Endodermal cell (in vitro differentiated cells): ENCODE data around the gene CYP46A1. TPM values are rescaled to one million over a fixed set of nuclear protein-coding genes. Genes with fewer than 3 reads are reported as not detected.

Experiments
- DNase-seq: peaks from one replicate; pipeline ENCODE4 v3.0.0-alpha.2; 2017
- H3K27ac ChIP-seq: 2 replicates; pipeline ENCODE4 v1.5.1; 2013; ENCODE audit warnings: mild to moderate bottlenecking, low read depth, low read length, moderate library complexity
- H3K27me3 ChIP-seq: 2 replicates; pipeline ENCODE4 v1.6.1; 2013; ENCODE audit warnings: mild to moderate bottlenecking, low read length, moderate library complexity; ENCODE audit not compliant: insufficient read depth, control insufficient read depth, poor library complexity, severe bottlenecking
- H3K36me3 ChIP-seq: 2 replicates; pipeline ENCODE4 v1.7.0; 2013; ENCODE audit warnings: mild to moderate bottlenecking, low read length, moderate library complexity; ENCODE audit not compliant: control insufficient read depth, insufficient read depth
- H3K4me1 ChIP-seq: one replicate; pipeline ENCODE4 v1.7.0; 2013; ENCODE audit warnings: low read length; ENCODE audit not compliant: control insufficient read depth, insufficient read depth
- H3K4me3 ChIP-seq: 2 replicates; pipeline ENCODE4 v1.5.1; 2013; ENCODE audit warnings: mild to moderate bottlenecking, low read length, moderate library complexity
- H3K9ac ChIP-seq: 2 replicates; pipeline ENCODE4 v1.6.1; 2013; ENCODE audit warnings: mild to moderate bottlenecking, low read length, moderate library complexity; ENCODE audit not compliant: poor library complexity, severe bottlenecking; ENCODE audit errors: extremely low read depth
- H3K9me3 ChIP-seq: 2 replicates; pipeline ENCODE4 v1.6.1; 2013; ENCODE audit warnings: mild to moderate bottlenecking, low read length, moderate library complexity; ENCODE audit not compliant: control insufficient read depth
- H3K27ac Mint-ChIP-seq: 2 replicates; pipeline ENCODE4 v1.8.0; 2020; ENCODE audit warnings: mixed read lengths
- H3K27me3 Mint-ChIP-seq: 2 replicates; pipeline ENCODE4 v1.8.0; 2021; ENCODE audit warnings: mild to moderate bottlenecking, mixed read lengths; ENCODE audit not compliant: insufficient read depth
- H3K36me3 Mint-ChIP-seq: 2 replicates; pipeline ENCODE4 v1.8.0; 2020; ENCODE audit warnings: low read depth, mixed read lengths
- H3K4me1 Mint-ChIP-seq: 2 replicates; pipeline ENCODE4 v1.8.0; 2020; ENCODE audit warnings: mixed read lengths
- H3K4me3 Mint-ChIP-seq: 2 replicates; pipeline ENCODE4 v1.8.0; 2020; ENCODE audit warnings: mild to moderate bottlenecking, moderate library complexity, mixed read lengths
- H3K9me3 Mint-ChIP-seq: 2 replicates; pipeline ENCODE4 v1.8.0; 2020; ENCODE audit warnings: mild to moderate bottlenecking, mixed read lengths
- WGBS, 2 experiments: methylation state at CpG; one replicate each; pipeline versions ENCODE4 v1.1.5 to v1.1.7; 2013; ENCODE audit warnings: missing lambda C conversion rate in 2 of 2, mixed read lengths in 1 of 2; ENCODE audit not compliant: insufficient coverage in 1 of 2, insufficient read length in 1 of 2; 5-methylcytosine and 5-hydroxymethylcytosine counted together
- total RNA-seq, 2 donors: library from RNA; stranded (reverse); fragmentation: NEBNext Ultra II Directional in 1 of 2; extraction: Animal tissue kit (Norgen Biotek cat#: 25700) in 1 of 2; gene quantifications; 2 replicates in 1 of 2; 3 replicates in 1 of 2; pipeline ENCODE4 v1.2.1, GENCODE V29; 2021
- TF ChIP-seq, protein P1 (sequence below): fragments of 200-600 bp; sonication (generic); conservative IDR thresholded peaks from 2 replicates; pipeline ENCODE4 v1.5.0; 2021; ENCODE audit warnings: antibody characterized with exemption, mild to moderate bottlenecking

The CYP46A1 gene
- total RNA-seq, 2 donors from 2014 or later = 0.55 to 0.57 TPM

DNA sequence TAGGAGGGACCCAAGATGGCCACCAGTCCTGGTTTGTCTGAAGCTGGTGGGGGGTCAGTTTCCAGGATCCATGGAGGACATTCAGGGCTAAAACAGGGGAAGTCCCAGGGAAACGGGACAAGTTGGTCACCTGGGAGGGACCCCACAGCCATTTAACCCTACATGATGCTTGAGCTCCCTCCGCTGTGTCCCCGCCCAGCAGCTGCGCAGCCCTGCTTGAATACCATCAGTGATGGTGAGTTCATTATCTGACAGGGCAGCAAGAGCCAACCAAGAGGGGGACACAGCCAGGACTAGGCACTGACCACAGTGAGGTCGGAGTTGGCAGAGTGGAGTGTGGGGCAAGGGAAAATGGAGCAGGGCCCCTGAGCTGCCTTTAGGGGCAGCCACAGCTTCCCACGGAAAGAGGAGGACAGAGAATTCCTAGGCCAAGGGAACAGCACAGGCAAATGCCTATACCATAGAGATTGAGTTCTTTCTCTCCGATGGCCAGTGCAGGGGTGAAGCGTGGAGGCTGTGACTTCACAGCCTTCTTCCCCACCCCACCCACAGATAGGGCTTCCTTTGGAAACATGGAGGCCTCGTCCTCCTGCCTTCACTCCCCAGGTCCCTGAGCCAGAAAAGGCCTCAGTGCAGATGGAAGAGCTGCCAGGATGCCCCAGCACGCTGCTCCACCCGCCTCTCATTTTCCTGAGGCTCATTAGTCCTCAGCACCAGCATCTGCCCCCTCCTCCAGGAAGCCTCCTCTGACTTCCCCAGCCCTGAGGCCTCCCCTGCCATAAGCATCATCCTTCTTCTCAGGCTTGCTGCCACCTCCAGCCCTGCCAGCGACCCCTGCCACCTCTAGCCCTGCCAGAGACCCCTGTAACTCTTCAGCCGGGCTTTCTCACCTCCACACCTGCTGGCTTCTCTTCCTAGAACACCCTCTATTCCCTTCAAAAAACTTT is 51.4 kb downstream of the CYP46A1 start:
- TF ChIP-seq, protein P1, sequence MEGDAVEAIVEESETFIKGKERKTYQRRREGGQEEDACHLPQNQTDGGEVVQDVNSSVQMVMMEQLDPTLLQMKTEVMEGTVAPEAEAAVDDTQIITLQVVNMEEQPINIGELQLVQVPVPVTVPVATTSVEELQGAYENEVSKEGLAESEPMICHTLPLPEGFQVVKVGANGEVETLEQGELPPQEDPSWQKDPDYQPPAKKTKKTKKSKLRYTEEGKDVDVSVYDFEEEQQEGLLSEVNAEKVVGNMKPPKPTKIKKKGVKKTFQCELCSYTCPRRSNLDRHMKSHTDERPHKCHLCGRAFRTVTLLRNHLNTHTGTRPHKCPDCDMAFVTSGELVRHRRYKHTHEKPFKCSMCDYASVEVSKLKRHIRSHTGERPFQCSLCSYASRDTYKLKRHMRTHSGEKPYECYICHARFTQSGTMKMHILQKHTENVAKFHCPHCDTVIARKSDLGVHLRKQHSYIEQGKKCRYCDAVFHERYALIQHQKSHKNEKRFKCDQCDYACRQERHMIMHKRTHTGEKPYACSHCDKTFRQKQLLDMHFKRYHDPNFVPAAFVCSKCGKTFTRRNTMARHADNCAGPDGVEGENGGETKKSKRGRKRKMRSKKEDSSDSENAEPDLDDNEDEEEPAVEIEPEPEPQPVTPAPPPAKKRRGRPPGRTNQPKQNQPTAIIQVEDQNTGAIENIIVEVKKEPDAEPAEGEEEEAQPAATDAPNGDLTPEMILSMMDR = no peak
- Histone ChIP-seq H3K9ac (no peak overlapping the region), H3K36me3 (no peaks in the 10 kb centered on the region), H3K27me3 (no peaks in the 10 kb centered on the region), H3K4me1 (peaks cover 5% of the 10 kb centered on the region), H3K9me3 (no peaks in the 10 kb centered on the region), H3K27ac (no peak overlapping the region), H3K4me3 (no peak overlapping the region)
- 93 to 94% methylated on average over 3 to 13 of the region's 13 CpGs for WGBS, 2 experiments
- no peak overlapping the region for H3K27ac Mint-ChIP-seq
- H3K4me1 Mint-ChIP-seq = no peaks in the 10 kb centered on the region
- no peaks in the 10 kb centered on the region for H3K9me3 Mint-ChIP-seq
- no peaks in the 10 kb centered on the region for H3K36me3 Mint-ChIP-seq
- H3K4me3 Mint-ChIP-seq = no peak overlapping the region
- H3K27me3 Mint-ChIP-seq = peaks cover 9% of the 10 kb centered on the region
- DNase-seq = peak; percentile 43

DNA sequence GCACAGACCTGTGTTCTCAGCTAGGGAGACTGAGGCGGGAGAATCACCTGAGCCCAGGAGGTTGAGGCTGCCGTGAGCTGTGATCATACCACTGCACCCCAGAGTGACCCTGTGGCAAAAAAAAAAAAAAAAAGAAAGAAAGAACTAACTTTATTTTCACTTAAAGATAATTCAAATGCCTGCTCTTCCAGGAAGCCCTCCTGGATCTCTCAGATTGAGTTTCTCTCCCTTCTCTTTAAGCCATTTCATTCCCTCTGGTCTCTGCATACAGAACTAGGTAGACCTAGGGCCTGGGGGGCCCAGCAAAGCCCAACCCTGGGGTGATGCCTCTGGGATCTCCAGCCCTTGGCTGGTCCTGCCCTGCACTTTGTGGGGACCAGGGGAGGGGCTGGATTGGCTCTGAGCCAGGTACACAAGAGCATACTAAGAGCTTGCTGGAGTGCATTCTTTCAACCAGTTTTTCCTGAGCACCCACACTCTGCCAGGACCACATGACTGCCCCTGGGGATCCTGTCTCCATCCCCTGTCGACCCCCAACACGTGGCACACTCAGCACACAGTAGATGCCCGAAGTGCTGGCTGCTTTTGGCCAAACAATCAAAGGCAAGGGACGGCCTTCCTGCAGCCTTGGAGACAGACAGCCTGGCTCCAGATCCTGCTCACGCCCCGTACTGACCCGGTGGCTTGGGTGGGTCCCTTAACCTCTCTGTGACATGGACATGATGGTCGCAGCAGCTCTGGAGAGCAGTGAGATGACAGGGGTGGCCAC is 52.7 kb downstream of the CYP46A1 start:
- H3K27me3 Mint-ChIP-seq = peaks cover 10% of the 10 kb centered on the region
- H3K4me1 Mint-ChIP-seq = no peaks in the 10 kb centered on the region
- DNase-seq = no peak
- Histone ChIP-seq H3K4me1 (no peaks in the 10 kb centered on the region), H3K36me3 (no peaks in the 10 kb centered on the region), H3K9me3 (no peaks in the 10 kb centered on the region), H3K9ac (no peak overlapping the region), H3K27ac (no peak overlapping the region), H3K4me3 (no peak overlapping the region), H3K27me3 (no peaks in the 10 kb centered on the region)
- H3K4me3 Mint-ChIP-seq = no peak overlapping the region
- H3K36me3 Mint-ChIP-seq = no peaks in the 10 kb centered on the region
- no peak overlapping the region for H3K27ac Mint-ChIP-seq
- TF ChIP-seq, protein P1 = no peak
- 86 to 91% methylated on average over 8 to 10 of the region's 10 CpGs for WGBS, 2 experiments
- H3K9me3 Mint-ChIP-seq = no peaks in the 10 kb centered on the region

DNA sequence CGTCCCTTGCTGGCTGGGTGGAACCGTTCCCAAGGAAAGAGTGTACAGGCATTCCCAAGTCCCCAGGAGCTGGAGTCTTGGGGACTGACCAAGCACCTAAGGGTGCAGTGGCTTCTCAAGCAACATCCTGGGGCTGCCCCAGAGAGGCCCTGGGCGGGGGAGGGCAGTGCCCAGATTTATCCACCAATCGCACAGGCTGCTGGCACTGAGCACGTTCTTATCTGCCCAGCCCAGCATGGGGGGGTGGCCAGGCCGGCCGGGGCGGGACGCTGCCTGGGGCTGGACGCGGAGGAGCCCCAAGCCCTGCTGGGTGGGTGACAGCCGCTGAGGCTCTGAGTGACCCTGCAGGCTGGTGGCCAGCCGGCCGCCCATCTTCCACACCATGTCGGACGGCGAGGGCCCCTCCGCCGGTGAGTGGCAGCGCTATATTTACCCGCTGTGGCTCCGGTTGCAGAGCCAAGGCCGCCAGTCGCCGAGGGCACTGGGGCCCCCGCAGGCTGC is 53.4 kb downstream of the CYP46A1 start:
- Mint-ChIP-seq H3K9me3 (no peaks in the 10 kb centered on the region), H3K4me1 (no peaks in the 10 kb centered on the region), H3K36me3 (no peaks in the 10 kb centered on the region), H3K27me3 (peaks cover 17% of the 10 kb centered on the region), H3K4me3 (no peak overlapping the region), H3K27ac (no peak overlapping the region)
- Histone ChIP-seq H3K9ac (no peak overlapping the region), H3K9me3 (no peaks in the 10 kb centered on the region), H3K27me3 (no peaks in the 10 kb centered on the region), H3K36me3 (no peaks in the 10 kb centered on the region), H3K4me3 (no peak overlapping the region), H3K4me1 (no peaks in the 10 kb centered on the region), H3K27ac (no peak overlapping the region)
- DNase-seq = no peak
- 90 to 91% methylated on average over 19 to 26 of the region's 26 CpGs for WGBS, 2 experiments
- TF ChIP-seq, protein P1 = no peak
